ENCODE data around the gene FOXQ1. TPM values are rescaled to one million over a fixed set of nuclear protein-coding genes. Genes with fewer than 3 reads are reported as not detected.

The FOXQ1 gene
- 7.4 TPM for total RNA-seq

GRCh38 chr6:1311400-1312202 is at the start of gene FOXQ1:
Gene FOXQ1, plus strand, starts transcription at chr6:1312098. Its CDS starts 607 bp downstream, at chr6:1312705.

Other genes starting within 250 kb of the FOXQ1 start
- gene FOXF2, start 77.5 kb downstream of the FOXQ1 start, total RNA-seq, result 0.18 TPM

Measured in metanephros (tissue), 1 donor.